Left forelimb (tissue), 1 donor: Measurements from ENCODE around the gene CYREN.
"Not testable (repeated sequence)": the region's sequence is repeated elsewhere in the genome, so short reads cannot be mapped to it uniquely, and the experiment has no call there.

Source experiments
- DNase-seq: peaks from one replicate; pipeline ENCODE4 v3.0.0-alpha.2; 2018; ENCODE audit warnings: low spot score

CYREN gene

DNA sequence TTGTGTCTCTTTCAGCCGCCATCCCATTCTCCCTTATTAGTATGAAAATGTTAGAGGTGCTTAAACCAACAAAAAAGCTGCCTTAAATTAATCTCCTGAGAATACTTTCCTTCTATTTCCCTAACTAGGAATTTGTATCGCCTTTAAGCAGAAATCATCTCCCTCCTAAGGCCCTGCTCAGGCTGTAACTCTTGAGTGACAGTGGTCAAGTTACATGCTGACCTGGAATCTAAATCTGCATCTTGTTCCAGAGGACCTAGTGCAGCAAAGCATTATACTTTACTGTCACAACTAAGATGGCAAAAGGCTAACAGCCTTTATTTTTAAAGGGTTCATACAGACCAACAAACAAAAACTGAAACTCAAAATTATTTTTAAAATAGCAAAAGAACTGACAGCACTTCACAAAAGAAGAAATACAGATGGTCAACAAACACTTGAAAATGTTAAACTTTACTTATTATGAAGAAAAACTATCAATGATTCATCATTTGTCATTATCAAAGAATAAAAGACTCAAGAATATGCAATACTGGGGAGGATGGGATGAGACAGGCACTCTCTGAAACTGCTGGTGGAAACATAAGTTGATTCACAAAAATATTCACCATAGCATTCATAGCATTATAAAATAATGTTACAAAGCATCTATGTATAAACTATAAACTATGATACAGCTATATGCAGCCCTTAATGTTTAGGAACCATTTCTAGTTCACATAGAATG lies 11.0 kb downstream of the CYREN start:
- no peak for DNase-seq

DNA sequence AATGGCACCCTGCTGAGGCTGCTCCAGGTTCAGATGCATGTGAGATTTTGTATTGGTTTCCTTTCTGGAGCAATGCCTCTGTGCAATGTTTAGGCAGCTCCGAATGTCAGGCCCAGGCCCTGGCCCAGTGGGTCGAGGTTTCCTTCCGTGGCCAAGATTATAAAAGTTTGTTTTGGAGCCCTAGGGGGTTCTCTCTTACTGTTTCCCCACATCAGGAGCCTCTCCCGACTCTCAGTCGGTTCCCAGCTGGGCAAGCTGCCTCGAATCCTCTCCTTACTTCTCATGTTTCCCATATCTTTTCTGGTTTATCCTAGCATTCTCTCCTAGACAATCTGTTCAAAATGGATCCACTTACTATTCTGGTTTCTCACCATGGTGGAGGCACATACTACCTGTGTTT lies 11.6 kb downstream of the CYREN start:
- DNase-seq: no peak

GRCh38 chr7:135158141-135158655 lies 12.3 kb downstream of the CYREN start:
- DNase-seq: no peak

DNA sequence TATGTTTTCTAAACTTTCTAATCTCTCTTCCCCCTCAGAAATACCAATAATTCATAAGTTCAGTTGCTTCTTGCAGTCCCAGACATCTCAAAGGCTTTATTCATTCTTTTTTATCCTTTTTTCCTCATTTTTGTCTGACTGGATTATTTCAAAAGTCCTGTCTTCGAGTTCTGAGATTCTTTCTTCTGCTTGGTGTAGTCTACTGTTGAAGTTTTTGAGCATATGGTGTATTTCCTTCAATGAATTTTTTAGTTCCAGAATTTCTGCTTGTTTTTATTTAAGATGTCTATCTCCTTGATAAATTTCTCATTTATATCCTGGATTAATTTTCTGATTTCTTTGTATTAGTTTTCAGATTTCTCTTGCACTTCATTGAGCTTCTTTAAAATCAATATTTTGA lies 14.2 kb downstream of the CYREN start:
- no peak for DNase-seq

DNA sequence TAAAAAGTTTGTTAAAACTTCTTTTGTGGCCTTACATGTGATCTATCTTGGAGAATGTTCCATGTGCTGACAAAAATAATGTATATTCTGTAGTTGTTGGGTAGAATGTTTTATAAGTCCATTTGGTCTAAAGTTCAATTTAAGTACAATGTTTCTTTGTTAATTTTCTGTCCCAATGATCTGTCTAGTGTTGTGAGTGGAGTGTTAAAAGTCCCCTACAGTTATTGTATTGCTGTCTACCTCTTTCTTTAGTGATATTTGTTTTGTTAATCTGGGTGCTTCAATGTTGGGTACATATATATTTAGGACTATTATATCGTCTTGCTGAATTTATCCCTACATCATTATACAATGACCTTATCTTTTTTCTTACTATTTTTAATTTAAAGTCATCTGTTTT lies 15.8 kb downstream of the CYREN start:
- DNase-seq: no peak

DNA sequence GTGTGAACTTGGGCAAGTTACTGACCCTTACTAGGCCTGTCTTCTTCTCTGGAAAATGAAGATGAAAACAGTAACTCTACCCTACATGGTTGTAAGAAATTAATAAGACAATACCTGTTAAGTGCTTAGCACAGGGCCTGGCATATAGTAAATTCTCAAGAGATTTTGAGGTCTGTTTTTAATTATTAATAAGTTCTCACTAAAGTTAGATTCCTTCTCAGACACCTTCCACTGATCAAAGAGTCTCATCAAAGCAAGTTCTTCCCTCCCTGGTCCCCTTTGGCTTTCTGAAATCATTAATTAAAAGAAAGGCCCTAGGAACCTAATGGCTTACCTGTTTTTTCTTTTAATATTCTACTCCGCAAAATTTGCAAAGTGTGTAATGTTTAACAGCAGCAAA lies 18.1 kb downstream of the CYREN start:
- no peak for DNase-seq

DNA sequence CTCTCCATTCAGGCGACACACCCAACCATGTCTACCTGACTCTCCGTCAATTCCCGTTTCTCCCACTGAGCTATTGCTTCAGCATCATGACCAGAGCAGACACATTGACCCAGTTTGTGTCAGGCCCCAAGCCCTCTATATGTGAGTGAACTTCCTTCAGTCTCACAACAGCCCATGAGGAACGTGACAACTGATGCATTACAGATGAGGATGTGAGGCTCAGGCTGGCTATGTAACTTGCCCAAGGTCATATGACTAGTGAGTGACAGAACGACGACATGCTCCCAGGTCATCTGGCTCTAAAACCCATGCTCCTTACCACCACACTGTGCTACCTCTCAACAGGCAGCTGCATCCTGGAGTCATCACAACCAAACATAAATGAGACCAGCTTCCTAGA lies 19.0 kb downstream of the CYREN start:
- DNase-seq: no peak

- DNase-seq: no peak
These were observed 19.4 kb downstream of the CYREN start for GRCh38 chr7:135151132-135151531.

GRCh38 chr7:135150072-135150782 lies 20.3 kb downstream of the CYREN start:
- no peak for DNase-seq

GRCh38 chr7:135147899-135148721 lies 22.4 kb downstream of the CYREN start, which contains the start of gene TMEM140:
TMEM140 (plus strand) TSS chr7:135148072; CDS start chr7:135164442, 16,370 bp downstream.
- DNase-seq: no peak

- DNase-seq: no peak
These were observed 23.1 kb downstream of the CYREN start for GRCh38 chr7:135147341-135147898.

DNA sequence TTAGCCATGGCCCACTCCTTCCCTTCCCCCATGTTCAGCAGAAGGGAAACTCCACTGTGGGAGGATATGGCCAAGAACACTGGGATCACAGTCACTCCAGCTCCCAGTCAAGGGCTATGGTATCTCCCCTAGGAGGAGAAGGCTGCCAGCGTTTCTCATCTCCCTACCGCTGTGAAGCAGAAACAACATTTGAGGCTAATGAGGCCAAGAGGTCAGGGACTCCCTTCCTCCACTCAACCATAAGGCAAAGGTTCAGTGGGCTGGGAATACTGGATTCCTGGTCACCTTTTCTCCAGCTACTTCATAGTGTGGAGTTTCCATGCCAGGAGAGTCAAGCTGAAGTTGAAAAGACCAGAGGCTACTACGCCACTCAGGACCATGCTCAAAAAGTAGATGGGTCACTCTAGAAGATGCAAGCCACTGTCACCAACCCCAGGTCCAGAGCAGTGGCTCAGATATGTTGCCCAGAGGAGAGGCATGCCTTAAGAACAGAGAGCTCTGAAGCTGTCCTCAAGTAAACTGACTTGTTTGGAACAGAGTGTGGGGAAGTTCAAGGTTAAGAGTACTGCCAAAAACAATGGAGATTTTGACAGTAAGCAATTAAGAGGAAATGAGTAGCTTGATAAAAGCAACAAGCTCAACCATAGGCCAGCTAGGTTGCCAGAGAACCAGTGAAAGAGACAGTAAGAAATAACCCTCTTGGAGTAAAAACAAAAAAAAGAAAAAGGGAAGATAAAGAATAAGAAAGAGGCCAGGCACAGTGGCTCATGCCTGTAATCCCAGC lies 26.4 kb downstream of the CYREN start:
- DNase-seq: no peak

- DNase-seq: no peak
These were observed 40.9 kb downstream of the CYREN start for GRCh38 chr7:135129579-135129978.

DNA sequence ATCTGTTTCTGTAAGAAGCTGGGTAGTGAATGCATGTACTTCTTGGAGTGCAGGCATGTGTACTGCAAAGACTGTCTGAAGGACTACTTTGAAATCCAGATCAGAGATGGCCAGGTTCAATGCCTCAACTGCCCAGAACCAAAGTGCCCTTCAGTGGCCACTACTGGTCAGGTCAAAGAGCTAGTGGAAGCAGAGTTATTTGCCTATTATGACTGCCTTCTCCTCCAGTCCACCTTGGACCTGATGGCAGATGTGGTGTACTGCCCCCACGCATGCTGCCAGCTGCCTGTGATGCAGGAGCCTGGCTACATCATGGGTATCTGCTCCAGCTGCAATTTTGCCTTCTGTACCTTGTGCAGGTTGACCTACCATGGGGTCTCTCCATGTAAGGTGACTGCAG lies 41.6 kb downstream of the CYREN start:
- DNase-seq: no peak

- DNase-seq: not testable (repeated sequence)
These were observed 45.9 kb downstream of the CYREN start for GRCh38 chr7:135124631-135125030.

GRCh38 chr7:135121868-135122267 lies 48.6 kb downstream of the CYREN start:
- DNase-seq: no peak

- DNase-seq: no peak
These were observed 53.4 kb downstream of the CYREN start for GRCh38 chr7:135117096-135117495.
